Mesendoderm (in vitro differentiated cells): Measurements from ENCODE around the gene ITGA2.

Experiments
- DNase-seq: peaks from one replicate; pipeline ENCODE4 v3.0.0; 2013
- H2AK5ac ChIP-seq: 2 replicates; pipeline ENCODE4 v1.6.1; 2013; ENCODE audit warnings: low read length, inconsistent platforms
- H2BK120ac ChIP-seq: 2 replicates; pipeline ENCODE4 v1.6.1; 2013; ENCODE audit warnings: low read depth, mild to moderate bottlenecking, low read length, moderate library complexity, mixed read lengths
- H2BK15ac ChIP-seq: replicated peaks from 2 replicates; pipeline ENCODE4 v1.6.1; 2013; ENCODE audit warnings: low read depth, mild to moderate bottlenecking, moderate library complexity
- H2BK5ac ChIP-seq: 2 replicates; pipeline ENCODE4 v1.6.1; 2013; ENCODE audit warnings: low read length, inconsistent platforms
- H3K18ac ChIP-seq: 2 replicates; pipeline ENCODE4 v1.6.1; 2013; ENCODE audit warnings: mild to moderate bottlenecking, low read length, mixed read lengths
- H3K23ac ChIP-seq: one replicate; pipeline ENCODE4 v1.6.1; 2013; ENCODE audit warnings: low read length
- H3K27ac ChIP-seq: 2 replicates; pipeline ENCODE4 v1.5.1; 2013; ENCODE audit warnings: low read depth, mild to moderate bottlenecking, inconsistent platforms, low read length, moderate library complexity
- H3K27me3 ChIP-seq: 2 replicates; pipeline ENCODE4 v1.6.1; 2013; ENCODE audit warnings: low read length, control low read depth, mild to moderate bottlenecking, inconsistent platforms; ENCODE audit not compliant: insufficient read depth, poor library complexity
- H3K36me3 ChIP-seq: 2 replicates; pipeline ENCODE4 v1.6.1; 2013; ENCODE audit warnings: low read length, inconsistent platforms; ENCODE audit not compliant: control insufficient read depth, insufficient read depth
- H3K4ac ChIP-seq: one replicate; pipeline ENCODE4 v1.6.1; 2013; ENCODE audit warnings: low read depth, mild to moderate bottlenecking, low read length, moderate library complexity
- H3K4me1 ChIP-seq: 2 replicates; pipeline ENCODE4 v1.6.1; 2013; ENCODE audit warnings: low read depth, low read length, inconsistent platforms; ENCODE audit not compliant: control insufficient read depth
- H3K4me2 ChIP-seq: 2 replicates; pipeline ENCODE4 v1.6.1; 2013; ENCODE audit warnings: low read length
- H3K4me3 ChIP-seq: 2 replicates; pipeline ENCODE4 v1.5.1; 2013; ENCODE audit warnings: mild to moderate bottlenecking, low read length
- H3K56ac ChIP-seq: one replicate; pipeline ENCODE4 v1.6.1; 2013; ENCODE audit warnings: low read length
- H3K79me1 ChIP-seq: 2 replicates; pipeline ENCODE4 v1.6.1; 2013; ENCODE audit warnings: low read length, inconsistent platforms
- H3K79me2 ChIP-seq: 2 replicates; pipeline ENCODE4 v1.6.1; 2013; ENCODE audit warnings: mild to moderate bottlenecking, low read length; ENCODE audit not compliant: control insufficient read depth, insufficient read depth
- H3K9ac ChIP-seq: 2 replicates; pipeline ENCODE4 v1.6.1; 2013; ENCODE audit warnings: low read length, inconsistent platforms
- H4K5ac ChIP-seq: one replicate; pipeline ENCODE4 v1.6.1; 2013; ENCODE audit warnings: low read length
- H4K8ac ChIP-seq: one replicate; pipeline ENCODE4 v1.6.1; 2013; ENCODE audit warnings: low read depth, mild to moderate bottlenecking, control low read depth, low read length, moderate library complexity
- WGBS: extraction: QIAGEN DNeasy Blood & Tissue Kit; methylation state at CpG from one replicate; pipeline ENCODE4 v1.1.7; 2013; ENCODE audit warnings: low lambda C conversion rate, missing lambda C conversion rate; ENCODE audit not compliant: insufficient coverage; ENCODE audit errors: extremely low coverage; 5-methylcytosine and 5-hydroxymethylcytosine counted together

ITGA2 gene

DNA sequence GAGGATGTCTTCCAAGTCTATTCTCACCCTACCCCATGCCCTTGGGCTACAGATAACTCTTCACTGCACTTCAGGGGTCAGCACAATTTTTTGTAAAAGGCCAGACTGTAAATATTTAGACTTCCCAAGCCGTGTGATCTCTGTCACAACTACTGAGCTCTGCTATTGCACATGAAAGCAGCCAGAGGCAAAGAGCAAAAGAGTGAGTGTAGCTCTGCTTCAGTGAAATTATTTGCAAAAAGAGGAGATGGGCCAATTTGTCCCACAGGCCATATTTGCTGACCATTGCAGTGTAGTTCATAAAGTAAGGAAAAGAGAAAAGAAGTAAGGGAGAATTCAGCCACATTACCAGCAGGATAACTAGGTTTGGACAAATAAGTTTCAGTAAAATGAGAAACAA, 127.4 kb downstream of the ITGA2 start:
- Histone ChIP-seq H3K79me1 (no peaks in the 10 kb centered on the region), H3K27ac (no peak overlapping the region), H3K4me2 (no peak overlapping the region), H3K79me2 (no peaks in the 10 kb centered on the region), H3K9ac (no peak overlapping the region), H3K56ac (no peak overlapping the region), H3K36me3 (no peaks in the 10 kb centered on the region), H2BK15ac (no peak overlapping the region), H2AK5ac (no peak overlapping the region), H3K18ac (no peak overlapping the region), H3K27me3 (no peaks in the 10 kb centered on the region), H2BK5ac (no peak overlapping the region), H4K5ac (no peak overlapping the region), H3K4me3 (no peak overlapping the region), H2BK120ac (no peak overlapping the region), H4K8ac (no peak overlapping the region), H3K4me1 (no peaks in the 10 kb centered on the region), H3K4ac (no peak overlapping the region), H3K23ac (no peak overlapping the region)
- no CpG with 5 or more reads among the region's 1 CpG for WGBS
- no peak for DNase-seq

DNA sequence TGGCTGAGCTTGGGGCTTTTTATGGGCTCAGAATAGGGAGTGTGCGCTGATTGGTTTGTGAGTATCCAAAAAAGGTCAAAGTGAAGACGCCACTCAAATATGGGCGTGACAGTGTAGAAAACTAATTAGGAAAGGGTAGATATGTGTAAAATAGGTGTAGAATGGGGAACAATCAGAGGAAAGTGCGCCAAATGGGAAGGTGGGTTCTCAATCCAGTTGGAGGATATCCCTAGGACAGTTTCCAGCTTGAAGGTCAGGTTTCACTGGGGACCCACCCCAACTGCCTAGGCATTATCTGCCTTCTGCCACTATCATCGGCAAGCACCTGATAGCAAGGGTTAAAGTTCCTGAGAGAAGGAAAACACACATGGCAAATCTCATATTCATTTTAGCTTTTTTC, 129.7 kb downstream of the ITGA2 start:
- H3K18ac ChIP-seq, result no peak overlapping the region
- H3K23ac ChIP-seq, result no peak overlapping the region
- no peak overlapping the region for H3K27ac ChIP-seq
- no peak overlapping the region for H2BK5ac ChIP-seq
- H3K4me1 ChIP-seq, result no peaks in the 10 kb centered on the region
- no peak overlapping the region for H3K4ac ChIP-seq
- H2AK5ac ChIP-seq, result no peak overlapping the region
- no peak overlapping the region for H4K5ac ChIP-seq
- no peak overlapping the region for H3K4me3 ChIP-seq
- no peak for DNase-seq
- H2BK15ac ChIP-seq, result no peak overlapping the region
- H3K56ac ChIP-seq, result no peak overlapping the region
- WGBS, result no CpG with 5 or more reads among the region's 5 CpGs
- no peaks in the 10 kb centered on the region for H3K79me2 ChIP-seq
- H3K79me1 ChIP-seq, result no peaks in the 10 kb centered on the region
- no peak overlapping the region for H4K8ac ChIP-seq
- H3K9ac ChIP-seq, result no peak overlapping the region
- no peaks in the 10 kb centered on the region for H3K27me3 ChIP-seq
- H3K4me2 ChIP-seq, result no peak overlapping the region
- no peaks in the 10 kb centered on the region for H3K36me3 ChIP-seq
- H2BK120ac ChIP-seq, result no peak overlapping the region

DNA sequence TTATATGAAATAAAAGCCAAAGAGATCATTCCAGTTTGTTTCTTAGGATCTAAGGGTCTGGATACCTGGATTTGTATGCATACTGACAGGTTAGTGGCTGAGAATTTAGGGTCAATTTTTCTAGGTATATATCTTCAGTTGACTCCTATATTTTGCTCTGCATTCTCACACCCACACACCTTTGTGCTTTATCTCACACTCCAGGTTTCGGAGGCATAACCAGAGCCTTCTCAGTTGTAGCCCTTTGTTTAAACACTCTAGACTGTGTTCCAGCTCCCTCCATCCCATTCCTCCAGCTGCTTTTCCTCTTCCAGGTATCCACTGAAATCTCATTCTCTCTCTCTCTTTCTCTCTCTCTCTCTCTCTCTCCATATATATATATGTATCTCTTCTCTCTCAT, 131.0 kb downstream of the ITGA2 start:
- no peak overlapping the region for H2BK15ac ChIP-seq
- no peaks in the 10 kb centered on the region for H3K4me1 ChIP-seq
- H3K4me2 ChIP-seq, result no peak overlapping the region
- H3K4me3 ChIP-seq, result no peak overlapping the region
- no peak overlapping the region for H3K23ac ChIP-seq
- H2BK5ac ChIP-seq, result no peak overlapping the region
- no peaks in the 10 kb centered on the region for H3K79me2 ChIP-seq
- no peak overlapping the region for H3K4ac ChIP-seq
- no peak overlapping the region for H2AK5ac ChIP-seq
- no peak overlapping the region for H4K8ac ChIP-seq
- DNase-seq, result no peak
- no peak overlapping the region for H3K27ac ChIP-seq
- no CpG with 5 or more reads among the region's 1 CpG for WGBS
- H2BK120ac ChIP-seq, result no peak overlapping the region
- no peaks in the 10 kb centered on the region for H3K79me1 ChIP-seq
- no peak overlapping the region for H3K56ac ChIP-seq
- H4K5ac ChIP-seq, result no peak overlapping the region
- H3K18ac ChIP-seq, result no peak overlapping the region
- no peaks in the 10 kb centered on the region for H3K36me3 ChIP-seq
- no peaks in the 10 kb centered on the region for H3K27me3 ChIP-seq
- no peak overlapping the region for H3K9ac ChIP-seq

DNA sequence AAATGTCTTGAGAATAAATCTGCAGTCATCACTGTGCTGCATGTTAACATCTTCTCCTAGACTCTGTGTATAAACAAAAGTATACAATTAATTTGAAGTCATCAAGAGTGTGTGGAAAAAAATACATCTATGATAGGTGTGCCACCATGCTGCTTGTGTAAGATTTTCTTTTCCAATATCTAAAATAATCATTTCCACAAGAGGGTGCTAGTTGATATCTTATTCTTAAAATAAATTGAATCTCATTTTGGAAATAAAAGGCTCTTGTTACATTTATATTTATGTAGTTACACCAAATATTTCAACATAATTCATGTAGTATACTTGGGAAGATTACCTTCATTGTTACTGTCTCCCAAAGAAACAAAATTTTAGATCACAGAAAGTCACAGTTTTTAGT, 134.6 kb downstream of the ITGA2 start:
- Histone ChIP-seq H3K4me3 (no peak overlapping the region), H3K9ac (no peak overlapping the region), H3K4me1 (no peaks in the 10 kb centered on the region), H2BK120ac (no peak overlapping the region), H3K27me3 (no peaks in the 10 kb centered on the region), H3K79me1 (no peaks in the 10 kb centered on the region), H3K4ac (no peak overlapping the region), H3K36me3 (no peaks in the 10 kb centered on the region), H3K4me2 (no peak overlapping the region), H3K23ac (no peak overlapping the region), H2AK5ac (no peak overlapping the region), H2BK15ac (no peak overlapping the region), H2BK5ac (no peak overlapping the region), H3K18ac (no peak overlapping the region), H3K56ac (no peak overlapping the region), H3K27ac (no peak overlapping the region), H3K79me2 (no peaks in the 10 kb centered on the region), H4K8ac (no peak overlapping the region), H4K5ac (no peak overlapping the region)
- DNase-seq, result no peak

DNA sequence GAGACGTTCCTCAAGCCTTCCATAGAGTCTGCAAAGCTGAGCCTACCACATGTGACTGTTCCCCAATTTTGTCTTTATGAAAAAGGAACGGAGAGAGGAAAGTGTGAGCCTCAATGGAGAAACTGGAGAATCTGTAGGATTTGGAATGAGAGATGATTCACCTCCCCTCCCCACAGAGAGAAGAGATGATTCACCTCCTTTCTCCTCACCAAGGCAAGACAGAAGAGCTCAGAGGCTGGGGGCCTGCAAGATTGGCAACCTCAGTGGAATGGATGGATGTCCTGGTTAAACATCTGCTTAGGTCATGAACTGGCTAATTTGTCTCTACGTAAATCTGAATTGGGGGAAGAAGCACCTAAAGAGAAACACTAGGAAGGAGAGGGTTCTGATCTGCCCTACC, 137.4 kb downstream of the ITGA2 start:
- no peaks in the 10 kb centered on the region for H3K36me3 ChIP-seq
- DNase-seq, result no peak
- H2AK5ac ChIP-seq, result no peak overlapping the region
- H3K79me2 ChIP-seq, result no peaks in the 10 kb centered on the region
- no peaks in the 10 kb centered on the region for H3K4me1 ChIP-seq
- no peak overlapping the region for H3K4me3 ChIP-seq
- H2BK5ac ChIP-seq, result no peak overlapping the region
- H3K27me3 ChIP-seq, result no peaks in the 10 kb centered on the region
- H4K5ac ChIP-seq, result no peak overlapping the region
- H3K27ac ChIP-seq, result no peak overlapping the region
- H3K23ac ChIP-seq, result no peak overlapping the region
- H3K4ac ChIP-seq, result no peak overlapping the region
- no peak overlapping the region for H3K9ac ChIP-seq
- no peak overlapping the region for H3K4me2 ChIP-seq
- H2BK15ac ChIP-seq, result no peak overlapping the region
- H2BK120ac ChIP-seq, result no peak overlapping the region
- no CpG with 5 or more reads among the region's 3 CpGs for WGBS
- H3K56ac ChIP-seq, result no peak overlapping the region
- H3K18ac ChIP-seq, result no peak overlapping the region
- no peaks in the 10 kb centered on the region for H3K79me1 ChIP-seq
- no peak overlapping the region for H4K8ac ChIP-seq

DNA sequence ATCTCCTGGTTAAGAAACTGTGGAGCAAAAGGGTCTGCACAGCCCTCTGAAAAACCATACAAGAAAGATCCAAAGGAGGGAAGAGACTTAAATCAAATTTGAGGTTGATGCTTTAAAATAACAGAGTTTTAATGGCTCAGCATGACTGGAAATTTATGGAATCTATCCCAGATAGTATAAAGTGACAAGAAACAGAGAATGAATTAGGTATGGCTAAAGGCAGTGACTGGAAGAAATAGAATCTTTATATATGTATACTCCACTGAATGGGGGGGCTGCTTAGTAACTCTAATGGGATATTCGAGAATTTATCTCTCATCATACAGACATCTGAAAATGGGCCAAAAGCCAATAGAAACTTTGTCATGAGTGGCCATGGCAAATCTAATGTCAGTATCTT, 138.0 kb downstream of the ITGA2 start:
- H3K4me2 ChIP-seq, result no peak overlapping the region
- no peak overlapping the region for H2BK15ac ChIP-seq
- H3K79me2 ChIP-seq, result no peaks in the 10 kb centered on the region
- H2BK120ac ChIP-seq, result no peak overlapping the region
- no peaks in the 10 kb centered on the region for H3K79me1 ChIP-seq
- no peak overlapping the region for H3K4ac ChIP-seq
- H3K23ac ChIP-seq, result no peak overlapping the region
- no peaks in the 10 kb centered on the region for H3K36me3 ChIP-seq
- H2BK5ac ChIP-seq, result no peak overlapping the region
- no peak overlapping the region for H3K4me3 ChIP-seq
- no peak overlapping the region for H3K56ac ChIP-seq
- no peaks in the 10 kb centered on the region for H3K27me3 ChIP-seq
- no peak overlapping the region for H3K18ac ChIP-seq
- H3K9ac ChIP-seq, result no peak overlapping the region
- DNase-seq, result no peak
- WGBS, result no CpG with 5 or more reads among the region's 1 CpG
- no peak overlapping the region for H3K27ac ChIP-seq
- no peaks in the 10 kb centered on the region for H3K4me1 ChIP-seq
- no peak overlapping the region for H2AK5ac ChIP-seq
- H4K8ac ChIP-seq, result no peak overlapping the region
- no peak overlapping the region for H4K5ac ChIP-seq
